Coronary artery (tissue), 2 donors: ENCODE measurements around the gene GNB5.
A peak's percentile ranks its signal among the peaks of the same experiment; 100 is the strongest.

Experiments
- DNase-seq: peaks from one replicate; pipeline ENCODE4 v3.0.0-alpha.2; 2017; ENCODE audit warnings: low spot score
- H3K27ac ChIP-seq, 2 donors: fragments of 200-600 bp; sonication (generic); one replicate each; pipeline ENCODE4 v1.5.1; 2016 to 2019
- H3K4me3 ChIP-seq: fragments of 200-600 bp; sonication (generic); 2 replicates; pipeline ENCODE4 v1.5.1; 2016; ENCODE audit warnings: mild to moderate bottlenecking, moderate library complexity
- CTCF ChIP-seq: fragments of 200-600 bp; sonication (generic); IDR thresholded peaks from one replicate; pipeline ENCODE4 v1.5.1; 2019; ENCODE audit warnings: antibody characterized with exemption

Gene GNB5

GRCh38 chr15:52232327-52232726 lies 41.1 kb upstream of the GNB5 start:
- Histone ChIP-seq H3K4me3 (no peak overlapping the region), H3K27ac (no peak overlapping the region)
- no peak for TF ChIP-seq CTCF
- no peak for DNase-seq

- DNase-seq = no peak
- no peak overlapping the region for H3K27ac ChIP-seq
- H3K4me3 ChIP-seq = no peak overlapping the region
- no peak for TF ChIP-seq CTCF
These were observed 38.9 kb upstream of the GNB5 start for GRCh38 chr15:52230073-52230472.

- DNase-seq = no peak
- no peak overlapping the region for H3K4me3 ChIP-seq
- TF ChIP-seq CTCF = no peak
- no peak overlapping the region for H3K27ac ChIP-seq
These were observed 37.7 kb upstream of the GNB5 start for GRCh38 chr15:52228921-52229320.

- no peak overlapping the region for H3K4me3 ChIP-seq
- no peak overlapping the region for H3K27ac ChIP-seq
- no peak for DNase-seq
- peak; percentile 51 for TF ChIP-seq CTCF
These were observed 36.3 kb upstream of the GNB5 start for GRCh38 chr15:52227456-52227855.

GRCh38 chr15:52225230-52225629 lies 34.0 kb upstream of the GNB5 start:
- TF ChIP-seq CTCF = no peak
- H3K4me3 ChIP-seq = no peak overlapping the region
- no peak for DNase-seq
- no peak overlapping the region for H3K27ac ChIP-seq

GRCh38 chr15:52224211-52224610 lies 33.0 kb upstream of the GNB5 start:
- H3K27ac ChIP-seq = no peak overlapping the region
- no peak for DNase-seq
- no peak for TF ChIP-seq CTCF
- no peak overlapping the region for H3K4me3 ChIP-seq

- no peak for DNase-seq
- H3K27ac ChIP-seq = no peak overlapping the region
- H3K4me3 ChIP-seq = no peak overlapping the region
- TF ChIP-seq CTCF = no peak
These were observed 30.5 kb upstream of the GNB5 start for GRCh38 chr15:52221730-52222129.
